Upper lobe of left lung (tissue), 6 donors: ENCODE results near the gene CIB4. TPM values are rescaled to one million over a fixed set of nuclear protein-coding genes. Genes with fewer than 3 reads are reported as not detected.

Source experiments
- ATAC-seq, 2 donors: fragments of 200-7000 bp; cut with Tn5 transposase; one replicate each; pipeline ENCODE4 v1.9.1; 2022; ENCODE audit warnings: mild to moderate bottlenecking in 2 of 2, moderate library complexity in 2 of 2; ENCODE audit not compliant: low FRiP score in 2 of 2
- DNase-seq, 2 donors: peaks; one replicate each; pipeline ENCODE4 v3.0.0-alpha.2; 2019 to 2020
- H3K27ac ChIP-seq, 4 donors: fragments of 200-600 bp; sonication (generic); one replicate each; pipeline ENCODE4 v1.5.1; 2016 to 2019
- H3K27me3 ChIP-seq, 4 donors: fragments of 200-600 bp; sonication (generic); one replicate each; pipeline ENCODE4 v1.5.1; 2017 to 2019
- H3K36me3 ChIP-seq, 4 donors: fragments of 200-600 bp; sonication (generic); one replicate each; pipeline ENCODE4 v1.5.1; 2016 to 2019
- H3K4me1 ChIP-seq, 4 donors: fragments of 200-600 bp; sonication (generic); one replicate each; pipeline ENCODE4 v1.5.1; 2018 to 2019
- H3K4me3 ChIP-seq, 4 donors: fragments of 200-600 bp; sonication (generic); one replicate each; pipeline ENCODE4 v1.5.1; 2017 to 2019; ENCODE audit warnings: mild to moderate bottlenecking in 2 of 4, moderate library complexity in 1 of 4
- H3K9me3 ChIP-seq, 4 donors: fragments of 200-600 bp; sonication (generic); one replicate each; pipeline ENCODE4 v1.5.1; 2018 to 2019
- CTCF ChIP-seq, 6 experiments: fragments of 450-650 bp in 4 of 6; fragments of 200-600 bp in 2 of 6; sonication (generic) in 2 of 6; IDR thresholded peaks; one replicate each; pipeline ENCODE4 v1.5.1; 2016 to 2019; ENCODE audit warnings: antibody characterized with exemption in 6 of 6
- EP300 ChIP-seq, 4 donors: sonication (generic); formaldehyde crosslinking; IDR thresholded peaks; one replicate each; pipeline ENCODE4 v1.5.1; 2017; ENCODE audit warnings: antibody characterized with exemption in 4 of 4, control low read depth in 2 of 4
- POLR2A ChIP-seq, 4 donors: fragments of 450-650 bp; IDR thresholded peaks; one replicate each; pipeline ENCODE4 v1.5.1; 2016 to 2017; ENCODE audit warnings: antibody characterized with exemption in 4 of 4, mild to moderate bottlenecking in 2 of 4
- POLR2AphosphoS5 ChIP-seq, 2 donors: sonication (generic); formaldehyde crosslinking; IDR thresholded peaks; one replicate each; pipeline ENCODE4 v1.5.1; 2017; ENCODE audit warnings: antibody characterized with exemption in 2 of 2
- WGBS, 2 donors: methylation state at CpG; one replicate each; pipeline ENCODE4 v1.1.5; 2017 to 2018; 5-methylcytosine and 5-hydroxymethylcytosine counted together
- total RNA-seq, 6 donors: library from RNA; depleted of rRNA in 4 of 6; stranded (reverse); fragments of >200 nt in 4 of 6; gene quantifications; one replicate each; pipeline versions ENCODE4 v1.1.0 to v1.2.1, GENCODE V29; 2016 to 2021
- donor health status: DM: no; HTN: no; CAD: no; lungs with moderate emphysema.
- donor health status: DM: no; HTN: yes; CAD: no; lungs with severe emphysema.

CIB4 gene
- total RNA-seq, 6 donors from 2014 or later = not detected

- ATAC-seq (no peak), DNase-seq (peak in 1 of 2 donors; percentile 16)
- Histone ChIP-seq H3K4me1 (no peaks in the 10 kb centered on the region), H3K4me3 (no peak overlapping the region), H3K36me3 (no peaks in the 10 kb centered on the region), H3K27ac (no peak overlapping the region), H3K27me3 (peaks cover 0 to 11% (median 3%) of the 10 kb centered on the region in 4 donors), H3K9me3 (no peaks in the 10 kb centered on the region)
- WGBS, 2 donors = 84 to 90% methylated on average over 14 to 15 of the region's 15 CpGs
- no peak for TF ChIP-seq POLR2A (IDR thresholded peaks at IDR 0.05)
- TF ChIP-seq EP300 (IDR thresholded peaks at IDR 0.05) = no peak
- no peak for TF ChIP-seq POLR2AphosphoS5 (IDR thresholded peaks at IDR 0.05)
- no peak for TF ChIP-seq CTCF (IDR thresholded peaks at IDR 0.05)
These were observed 84.6 kb downstream of the CIB4 start for GRCh38 chr2:26556309-26557243.

GRCh38 chr2:26555246-26556133 is 85.7 kb downstream of the CIB4 start:
- Histone ChIP-seq H3K9me3 (no peaks in the 10 kb centered on the region), H3K36me3 (no peaks in the 10 kb centered on the region), H3K4me3 (no peak overlapping the region), H3K27me3 (peaks cover 0 to 11% (median 1%) of the 10 kb centered on the region in 4 donors), H3K27ac (no peak overlapping the region), H3K4me1 (no peaks in the 10 kb centered on the region)
- WGBS, 2 donors = 70 to 76% methylated on average over 5 to 8 of the region's 8 CpGs
- ATAC-seq (no peak), DNase-seq (peak in 1 of 2 donors; percentile 15)
- no peak for TF ChIP-seq POLR2A (IDR thresholded peaks at IDR 0.05)
- no peak for TF ChIP-seq EP300 (IDR thresholded peaks at IDR 0.05)
- TF ChIP-seq POLR2AphosphoS5 (IDR thresholded peaks at IDR 0.05) = no peak
- no peak for TF ChIP-seq CTCF (IDR thresholded peaks at IDR 0.05)

GRCh38 chr2:26552641-26553374 is 88.4 kb downstream of the CIB4 start:
- Histone ChIP-seq H3K36me3 (no peaks in the 10 kb centered on the region), H3K4me3 (no peak overlapping the region), H3K4me1 (no peaks in the 10 kb centered on the region), H3K9me3 (no peaks in the 10 kb centered on the region), H3K27ac (no peak overlapping the region), H3K27me3 (no peaks in the 10 kb centered on the region)
- no peak for DNase-seq
- WGBS, 2 donors = 67 to 72% methylated on average over 8 to 9 of the region's 9 CpGs
- no peak for TF ChIP-seq EP300 (IDR thresholded peaks at IDR 0.05)
- no peak for ATAC-seq

- Histone ChIP-seq H3K36me3 (no peaks in the 10 kb centered on the region), H3K9me3 (no peaks in the 10 kb centered on the region), H3K27me3 (no peaks in the 10 kb centered on the region), H3K4me3 (no peak overlapping the region), H3K27ac (no peak overlapping the region), H3K4me1 (no peaks in the 10 kb centered on the region)
- WGBS, 2 donors = 81% methylated on average over 16 of the region's 17 CpGs
- TF ChIP-seq POLR2AphosphoS5 (IDR thresholded peaks at IDR 0.05) = no peak
- TF ChIP-seq CTCF (IDR thresholded peaks at IDR 0.05) = no peak
- no peak for TF ChIP-seq POLR2A (IDR thresholded peaks at IDR 0.05)
- no peak for TF ChIP-seq EP300 (IDR thresholded peaks at IDR 0.05)
- peak in 1 of 2 donors; percentile 42 for DNase-seq
- ATAC-seq = peak in 1 of 2 donors; percentile 11
These were observed 90.7 kb downstream of the CIB4 start for GRCh38 chr2:26550276-26551015.
